H1 (cell line): ENCODE data around the gene HELZ2. TPM values are rescaled to one million over a fixed set of nuclear protein-coding genes. Genes with fewer than 3 reads are reported as not detected.

ENCODE experiments used
- CTCF ChIA-PET: fragments of 300-600 bp; sonication (Branson Sonifier 250); formaldehyde crosslinking; loops from one replicate; lab custom pipeline; 2021; ENCODE audit not compliant: partially characterized antibody; lab: Charles Lee
- POLR2A ChIA-PET: fragments of 300-600 bp; sonication (Branson Sonifier 250); formaldehyde crosslinking; loops from one replicate; lab custom pipeline; 2021; ENCODE audit warnings: inconsistent platforms; ENCODE audit not compliant: partially characterized antibody; lab: Charles Lee
- DNase-seq, 2 experiments: peaks; one replicate each; pipeline versions ENCODE4 v3.0.0 to v3.0.0-alpha.2; 2010 to 2022; ENCODE audit warnings: low spot score in 2 of 2, low read depth in 1 of 2, mixed read lengths in 1 of 2
- FAIRE-seq: peaks from 2 replicates; lab custom pipeline; 2011; peaks lifted over from hg19 to GRCh38; lab: Jason Lieb, UNC
- H2AFZ ChIP-seq: 2 replicates; pipeline ENCODE4 v1.8.1; 2012; ENCODE audit warnings: low read length, inconsistent platforms
- H2AK5ac ChIP-seq: 2 replicates; pipeline ENCODE4 v1.6.1; 2013; ENCODE audit warnings: low read depth, low read length
- H2BK120ac ChIP-seq: replicated peaks from 2 replicates; pipeline ENCODE3; 2013; ENCODE audit warnings: low read depth, low read length, inconsistent platforms
- H2BK12ac ChIP-seq: 2 replicates; pipeline ENCODE4 v1.6.1; 2013; ENCODE audit warnings: low read depth, low read length
- H2BK15ac ChIP-seq: 2 replicates; pipeline ENCODE4 v1.6.1; 2013; ENCODE audit warnings: low read length
- H2BK20ac ChIP-seq: 2 replicates; pipeline ENCODE4 v1.6.1; 2013; ENCODE audit warnings: low read length
- H2BK5ac ChIP-seq: 2 replicates; pipeline ENCODE4 v1.6.1; 2013; ENCODE audit warnings: low read depth, low read length
- H3K14ac ChIP-seq: 2 replicates; pipeline ENCODE4 v1.6.1; 2013; ENCODE audit warnings: inconsistent platforms; ENCODE audit not compliant: insufficient read length
- H3K18ac ChIP-seq: 2 replicates; pipeline ENCODE4 v1.6.1; 2013; ENCODE audit warnings: low read length; ENCODE audit errors: extremely low read depth
- H3K23ac ChIP-seq: 2 replicates; pipeline ENCODE4 v1.6.1; 2013; ENCODE audit warnings: inconsistent platforms; ENCODE audit not compliant: insufficient read length
- H3K23me2 ChIP-seq: 2 replicates; pipeline ENCODE4 v1.6.1; 2013; ENCODE audit warnings: low read depth, low read length
- H3K27ac ChIP-seq: 2 replicates; pipeline ENCODE4 v1.6.1; 2011; ENCODE audit warnings: low read depth, low read length, inconsistent platforms
- H3K27me3 ChIP-seq, 4 experiments: replicated peaks in 1 of 4; 1 replicate in 1 of 4; 2 replicates in 3 of 4; pipeline versions ENCODE4 v1.6.1 to v1.8.1; 2011 to 2013; ENCODE audit warnings: low read length in 3 of 4, mild to moderate bottlenecking in 3 of 4, inconsistent platforms in 2 of 4, mixed read lengths in 2 of 4, moderate library complexity in 1 of 4; ENCODE audit not compliant: control insufficient read depth in 3 of 4, insufficient read depth in 3 of 4; ENCODE audit errors: extremely low read depth in 1 of 4
- H3K36me3 ChIP-seq, 4 experiments: 2 replicates each; pipeline versions ENCODE4 v1.6.1 to v1.8.1; 2011 to 2013; ENCODE audit warnings: mild to moderate bottlenecking in 4 of 4, low read length in 3 of 4, moderate library complexity in 2 of 4, control low read depth in 1 of 4, inconsistent platforms in 1 of 4; ENCODE audit not compliant: insufficient read depth in 4 of 4, control insufficient read depth in 2 of 4
- H3K4ac ChIP-seq: replicated peaks from 2 replicates; pipeline ENCODE3; 2013; ENCODE audit warnings: low read length, low read depth, mixed read lengths, inconsistent platforms; ENCODE audit not compliant: insufficient read length
- H3K4me1 ChIP-seq, 4 experiments: replicated peaks in 1 of 4; 1 replicate in 1 of 4; 2 replicates in 3 of 4; pipeline versions ENCODE4 v1.6.1 to v1.8.1; 2011 to 2013; ENCODE audit warnings: low read length in 3 of 4, inconsistent platforms in 2 of 4, mixed read lengths in 1 of 4; ENCODE audit not compliant: insufficient read depth in 4 of 4, control insufficient read depth in 3 of 4
- H3K4me2 ChIP-seq, 2 experiments: 2 replicates each; pipeline versions ENCODE4 v1.6.1 to v1.8.1; 2011 to 2013; ENCODE audit warnings: low read depth in 2 of 2, low read length in 2 of 2, control low read depth in 1 of 2, inconsistent platforms in 1 of 2, mild to moderate bottlenecking in 1 of 2; ENCODE audit not compliant: insufficient read depth in 1 of 2
- H3K4me3 ChIP-seq, 4 experiments: fragments of 200-600, 300-600 bp in 1 of 4; sonication (generic), shearing (Covaris generic), sonication (Bioruptor Twin) in 1 of 4; 2 replicates each; pipeline versions ENCODE4 v1.5.1 to v1.8.1; 2011 to 2016; ENCODE audit warnings: low read length in 4 of 4, low read depth in 3 of 4, control low read depth in 2 of 4, inconsistent platforms in 2 of 4, mild to moderate bottlenecking in 2 of 4, mixed read lengths in 1 of 4, moderate library complexity in 1 of 4; ENCODE audit not compliant: insufficient read depth in 2 of 4; ENCODE audit errors: extremely low read depth in 1 of 4
- H3K56ac ChIP-seq: replicated peaks from 2 replicates; pipeline ENCODE3; 2013; ENCODE audit warnings: low read depth, mild to moderate bottlenecking, mixed read lengths, low read length, inconsistent platforms; ENCODE audit not compliant: insufficient read length
- H3K79me1 ChIP-seq: 2 replicates; pipeline ENCODE4 v1.6.1; 2013; ENCODE audit warnings: low read depth, low read length, control low read depth
- H3K79me2 ChIP-seq, 2 experiments: 2 replicates each; pipeline versions ENCODE4 v1.6.1 to v1.8.1; 2012 to 2013; ENCODE audit warnings: low read length in 2 of 2, mild to moderate bottlenecking in 2 of 2, inconsistent platforms in 1 of 2; ENCODE audit not compliant: insufficient read depth in 2 of 2, control insufficient read depth in 1 of 2
- H3K9ac ChIP-seq, 4 experiments: replicated peaks in 1 of 4; 1 replicate in 1 of 4; 2 replicates in 3 of 4; pipeline versions ENCODE4 v1.6.1 to v1.8.1; 2011 to 2013; ENCODE audit warnings: low read depth in 3 of 4, low read length in 3 of 4, control low read depth in 2 of 4, mild to moderate bottlenecking in 2 of 4, moderate library complexity in 2 of 4, inconsistent platforms in 1 of 4; ENCODE audit errors: extremely low read depth in 1 of 4
- H3K9me3 ChIP-seq, 2 experiments: 2 replicates each; pipeline versions ENCODE4 v1.6.1 to v1.8.1; 2012 to 2013; ENCODE audit warnings: mild to moderate bottlenecking in 2 of 2, moderate library complexity in 2 of 2, control low read depth in 1 of 2, inconsistent platforms in 1 of 2, low read depth in 1 of 2, low read length in 1 of 2, mixed read lengths in 1 of 2; ENCODE audit not compliant: insufficient read depth in 2 of 2
- H4K20me1 ChIP-seq, 2 experiments: replicated peaks in 1 of 2; 2 replicates each; pipeline versions ENCODE3 to v1.8.1; 2011 to 2013; ENCODE audit warnings: inconsistent platforms in 2 of 2, low read length in 2 of 2, mild to moderate bottlenecking in 1 of 2; ENCODE audit not compliant: insufficient read depth in 2 of 2, control insufficient read depth in 1 of 2
- H4K5ac ChIP-seq: 2 replicates; pipeline ENCODE4 v1.6.1; 2013; ENCODE audit warnings: low read length, low read depth, mixed read lengths, inconsistent platforms; ENCODE audit not compliant: insufficient read length
- H4K8ac ChIP-seq: 2 replicates; pipeline ENCODE4 v1.8.0; 2013; ENCODE audit warnings: mild to moderate bottlenecking, moderate library complexity, low read length, inconsistent platforms; ENCODE audit not compliant: insufficient read depth; ENCODE audit errors: extremely low read depth
- H4K91ac ChIP-seq: replicated peaks from 2 replicates; pipeline ENCODE3; 2013; ENCODE audit warnings: low read length, mixed read lengths, inconsistent platforms; ENCODE audit not compliant: insufficient read length
- BACH1 ChIP-seq: IDR thresholded peaks from 2 replicates; pipeline ENCODE4 v1.6.1; 2012; ENCODE audit warnings: low read length, improper control_type of control experiment
- ZNF274 ChIP-seq: IDR thresholded peaks from 2 replicates; pipeline ENCODE4 v1.7.0; 2012; ENCODE audit warnings: low read length, borderline replicate concordance; ENCODE audit errors: extremely low read depth
- WGBS, 2 experiments: shearing (Covaris generic) in 1 of 2; methylation state at CpG; one replicate each; pipeline versions ENCODE4 v1.1.6 to v1.1.7; 2013 to 2015; ENCODE audit warnings: low lambda C conversion rate in 2 of 2, mixed read lengths in 2 of 2, inconsistent platforms in 1 of 2, low coverage in 1 of 2, missing lambda C conversion rate in 1 of 2; ENCODE audit not compliant: insufficient replicate concordance in 2 of 2, insufficient coverage in 1 of 2, insufficient read length in 1 of 2; ENCODE audit errors: extremely low coverage in 1 of 2, missing lambda C conversion rate in 1 of 2; 5-methylcytosine and 5-hydroxymethylcytosine counted together
- polyA plus RNA-seq, 7 experiments: library from polyadenylated mRNA; depleted of rRNA in 3 of 7; stranded (reverse) in 5 of 7; unstranded in 2 of 7; fragments of >200 nt in 5 of 7; fragments of 200-250 nt in 2 of 7; gene quantifications; 1 replicate in 5 of 7; 2 replicates in 1 of 7; 4 replicates in 1 of 7; pipeline versions ENCODE4 v1.2.1 to v1.2.3, GENCODE V29; 2011 to 2013; ENCODE audit warnings: missing spikeins in 2 of 7, mixed read lengths in 2 of 7
- total RNA-seq: library from RNA; stranded (reverse); fragmentation: NEBNext Ultra II Directional; extraction: Animal tissue kit (Norgen Biotek cat#: 25700); gene quantifications from 2 replicates; pipeline ENCODE4 v1.2.1, GENCODE V29; 2021

HELZ2 gene
- total and polyA plus RNA-seq, 2 of the 8 experiments (the other 6 are each of a cell fraction or from before 2014, with no cell fraction given), result 7.9 to 17.5 TPM

DNA sequence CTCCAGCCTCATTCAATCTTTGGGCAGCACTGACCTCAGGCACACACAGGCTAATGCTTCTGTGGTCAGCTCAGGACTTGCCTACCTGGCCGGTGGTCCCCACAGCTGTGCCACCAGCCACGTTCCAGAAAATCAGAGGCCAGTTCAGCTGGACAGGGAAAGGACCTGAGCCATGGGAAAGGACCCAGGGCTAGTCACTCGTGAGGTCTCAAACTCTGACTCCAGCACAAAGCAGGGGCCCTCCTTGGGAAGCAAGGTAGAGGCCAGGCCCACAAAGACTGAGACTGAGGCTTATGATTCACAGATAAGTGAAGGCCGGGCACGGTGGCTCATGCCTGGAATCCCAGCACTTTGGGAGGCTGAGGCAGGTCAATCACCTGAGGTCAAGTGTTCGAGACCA is 22.4 kb upstream of the HELZ2 start:
- peaks cover 0 to 4% of the 10 kb centered on the region in 2 experiments for H4K20me1 ChIP-seq
- H3K4me1 ChIP-seq, result no peaks in the 10 kb centered on the region
- no peaks in the 10 kb centered on the region for H3K79me2 ChIP-seq
- H2AFZ ChIP-seq, result no peak overlapping the region
- ChIA-PET POLR2A (no interaction called here), CTCF (interaction anchor here (1.1 kb wide), 1 partner anchor 58 kb away, joined by 3 read pairs; no protein-coding TSS in a partner anchor)
- H2BK5ac ChIP-seq, result no peak overlapping the region
- H3K23me2 ChIP-seq, result no peaks in the 10 kb centered on the region
- H3K27me3 ChIP-seq, result no peaks in the 10 kb centered on the region
- H3K56ac ChIP-seq, result no peak overlapping the region
- H3K23ac ChIP-seq, result no peak overlapping the region
- no peak for FAIRE-seq
- no peaks in the 10 kb centered on the region for H3K9me3 ChIP-seq
- H3K79me1 ChIP-seq, result peaks cover 2% of the 10 kb centered on the region; the same call in 1 of the 2 replicates
- H2BK15ac ChIP-seq, result no peak overlapping the region
- no peak overlapping the region for H2AK5ac ChIP-seq
- H3K9ac ChIP-seq, result no peak overlapping the region
- no peak overlapping the region for H3K4ac ChIP-seq
- peaks cover 2 to 22% (median 7%) of the 10 kb centered on the region in 4 experiments; a peak in 6 of 8 replicates for H3K36me3 ChIP-seq
- DNase-seq, result no peak
- no peak overlapping the region for H3K4me2 ChIP-seq
- no peak overlapping the region for H3K4me3 ChIP-seq
- WGBS, 2 experiments, result 88% methylated on average over 6 of the region's 6 CpGs; no CpG with 5 or more reads in 1 of the 2 experiments
- no peak overlapping the region for H4K5ac ChIP-seq
- H2BK120ac ChIP-seq, result no peak overlapping the region
- no peak overlapping the region for H2BK12ac ChIP-seq
- no peak overlapping the region for H3K18ac ChIP-seq
- no peak overlapping the region for H3K27ac ChIP-seq
- no peak overlapping the region for H4K91ac ChIP-seq
- H3K14ac ChIP-seq, result no peak overlapping the region
- H2BK20ac ChIP-seq, result no peak overlapping the region
- no peak overlapping the region for H4K8ac ChIP-seq
- no peak for TF ChIP-seq BACH1
- TF ChIP-seq ZNF274, result no peak
